HG03196 (cell line): Measurements from ENCODE around the gene FAM181A.

Experiments
- ATAC-seq: cut with Tn5 transposase; IDR thresholded peaks from one replicate; pipeline ENCODE4 v1.9.1; 2021; ENCODE audit not compliant: unreplicated experiment

Gene FAM181A

GRCh38 chr14:93928184-93929047, 1.3 kb downstream of the FAM181A start:
- ATAC-seq = no peak

- no peak for ATAC-seq
Measured at GRCh38 chr14:93929048-93929535, 1.9 kb downstream of the FAM181A start.

- ATAC-seq = no peak
Measured at GRCh38 chr14:93929657-93930056, 2.5 kb downstream of the FAM181A start.

- ATAC-seq = no peak
Measured at GRCh38 chr14:93930296-93930988, 3.3 kb downstream of the FAM181A start.

- no peak for ATAC-seq
Measured at GRCh38 chr14:93930989-93931307, 3.8 kb downstream of the FAM181A start.

- ATAC-seq = no peak
Measured at GRCh38 chr14:93932642-93933041, 5.5 kb downstream of the FAM181A start.

- ATAC-seq = no peak
Measured at GRCh38 chr14:93935213-93935612, 8.1 kb downstream of the FAM181A start.

GRCh38 chr14:93936245-93936644, 9.1 kb downstream of the FAM181A start:
- ATAC-seq = no peak

GRCh38 chr14:93936926-93937325, 9.8 kb downstream of the FAM181A start:
- no peak for ATAC-seq

- no peak for ATAC-seq
Measured at GRCh38 chr14:93937519-93937918, 10.4 kb downstream of the FAM181A start.

GRCh38 chr14:93938751-93939303, 11.7 kb downstream of the FAM181A start:
- ATAC-seq = no peak

- peak; percentile 87 for ATAC-seq
Measured at GRCh38 chr14:93939304-93940229, 12.4 kb downstream of the FAM181A start.

GRCh38 chr14:93940437-93940836, 13.3 kb downstream of the FAM181A start:
- ATAC-seq = no peak

- no peak for ATAC-seq
Measured at GRCh38 chr14:93941293-93941910, 14.3 kb downstream of the FAM181A start.

GRCh38 chr14:93943052-93943451, 15.9 kb downstream of the FAM181A start:
- no peak for ATAC-seq

- no peak for ATAC-seq
Measured at GRCh38 chr14:93943930-93944329, 16.8 kb downstream of the FAM181A start.

- no peak for ATAC-seq
Measured at GRCh38 chr14:93944348-93945069, 17.4 kb downstream of the FAM181A start.

- no peak for ATAC-seq
Measured at GRCh38 chr14:93945070-93945399, 17.9 kb downstream of the FAM181A start.

- no peak for ATAC-seq
Measured at GRCh38 chr14:93946104-93946503, 19.0 kb downstream of the FAM181A start.

- no peak for ATAC-seq
Measured at GRCh38 chr14:93946541-93947090, 19.5 kb downstream of the FAM181A start.
